ENCODE data around the gene KIF26B.
"Not testable (repeated sequence)": the region's sequence is repeated elsewhere in the genome, so short reads cannot be mapped to it uniquely, and the experiment has no call there.

Gene KIF26B

DNA sequence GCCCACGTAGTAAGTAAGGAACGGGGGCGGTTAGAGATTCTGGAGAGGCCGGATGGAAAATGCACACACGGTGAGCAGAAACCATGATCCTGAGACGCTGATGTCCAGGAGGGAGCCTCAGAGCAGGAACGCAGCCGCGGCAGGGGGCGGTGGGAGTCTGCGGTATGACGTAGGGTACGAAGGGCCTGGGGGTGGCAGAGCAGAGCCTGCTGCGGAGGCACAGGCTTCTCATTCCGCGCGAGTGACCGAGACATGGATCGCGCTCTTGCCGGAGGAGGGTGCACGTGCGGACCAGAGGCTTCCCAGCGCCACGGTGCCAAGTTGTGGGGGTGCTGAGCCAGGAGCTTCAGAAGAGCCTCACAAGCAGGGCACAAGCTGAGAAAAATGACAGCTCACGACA lies 176.2 kb downstream of the KIF26B start:
- DNase-seq = no peak

DNA sequence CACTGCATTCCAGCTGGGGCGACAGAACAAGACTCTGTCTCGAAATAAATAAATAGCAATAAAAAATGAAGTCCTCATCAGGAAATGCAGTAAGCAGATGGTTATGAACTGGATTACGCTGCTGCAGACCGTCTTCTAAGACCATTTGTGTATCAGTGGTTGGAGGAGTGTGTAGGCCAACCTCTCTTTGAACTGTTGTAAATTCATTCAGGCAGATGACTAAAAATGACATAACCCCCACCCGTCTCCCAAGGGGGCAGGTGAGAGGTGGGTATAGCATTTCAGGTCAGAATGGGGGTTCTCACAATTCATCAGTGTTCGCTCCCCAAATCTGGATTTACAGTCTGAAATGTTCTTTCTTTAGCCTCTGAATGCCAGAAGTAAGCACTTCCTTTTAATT lies 177.3 kb downstream of the KIF26B start:
- no peak for DNase-seq

DNA sequence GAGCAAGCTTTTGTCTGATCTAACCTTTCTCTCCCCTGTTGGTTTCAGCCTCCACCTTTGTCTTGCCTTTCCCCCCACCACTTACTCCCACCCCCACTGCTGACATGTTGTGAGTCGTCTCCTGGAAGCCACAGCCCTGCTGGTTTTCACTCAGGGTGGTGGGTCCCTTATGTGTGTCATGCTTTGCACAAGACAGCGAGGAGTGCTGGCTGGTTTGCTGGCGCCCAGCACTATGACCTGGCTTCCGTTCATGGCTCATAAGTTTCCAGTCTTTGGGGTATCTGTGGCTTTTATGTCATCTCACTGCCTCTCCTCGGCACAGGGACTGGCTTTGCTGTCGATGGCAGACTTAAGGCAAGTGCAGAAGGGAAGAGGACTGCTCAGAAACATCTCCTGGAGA lies 177.7 kb downstream of the KIF26B start:
- DNase-seq = no peak

DNA sequence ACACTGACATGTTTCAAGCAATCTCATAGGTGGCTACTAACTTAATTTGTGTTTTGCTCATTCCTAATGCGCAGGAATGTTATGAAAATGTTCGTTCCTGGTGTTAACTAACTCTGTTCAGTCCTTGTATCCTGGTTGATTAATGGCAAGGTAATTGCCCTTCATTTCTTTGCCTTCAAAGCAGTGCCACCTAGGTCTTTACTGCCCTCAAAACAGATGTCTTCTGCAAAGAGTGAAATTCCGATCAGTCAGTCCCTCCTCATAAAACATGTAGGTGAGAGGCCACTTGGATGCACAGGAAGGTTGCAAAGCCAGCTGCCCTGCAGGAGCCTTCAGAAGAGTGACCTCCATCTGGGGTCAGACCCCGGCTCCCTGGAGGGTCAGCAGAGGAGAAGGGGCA lies 179.4 kb downstream of the KIF26B start:
- no peak for DNase-seq

DNA sequence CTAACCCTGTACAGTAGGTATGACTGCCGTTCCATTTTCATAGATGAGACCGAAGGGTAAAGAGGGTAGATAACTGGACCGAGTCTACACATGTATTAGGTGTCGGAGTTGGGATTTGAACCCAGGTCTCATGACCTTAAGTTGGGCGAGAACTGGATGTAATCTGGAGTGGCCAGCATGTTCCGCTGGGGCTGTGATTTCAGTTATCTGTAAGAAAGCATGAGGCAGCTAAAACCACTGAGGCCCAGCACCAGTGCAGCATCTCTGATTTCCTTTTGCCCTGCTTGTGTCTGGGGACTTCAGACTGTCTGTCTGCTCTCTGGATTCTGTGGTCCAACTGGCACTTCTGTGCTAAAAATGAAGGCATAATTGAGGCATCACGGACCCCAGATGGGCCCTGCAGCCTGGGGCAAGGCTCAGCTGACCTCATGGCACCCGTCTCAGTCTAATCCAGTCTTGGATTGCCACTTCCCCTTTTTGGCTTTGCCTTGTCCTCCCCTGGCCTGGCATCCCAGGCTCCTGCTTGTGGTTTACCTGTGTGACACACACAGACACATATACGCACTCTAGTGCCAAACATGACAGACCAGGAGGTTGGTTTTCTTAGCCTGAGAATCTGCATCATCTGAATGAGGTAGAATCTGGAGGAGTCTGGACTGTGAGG lies 180.2 kb downstream of the KIF26B start:
- DNase-seq = no peak

DNA sequence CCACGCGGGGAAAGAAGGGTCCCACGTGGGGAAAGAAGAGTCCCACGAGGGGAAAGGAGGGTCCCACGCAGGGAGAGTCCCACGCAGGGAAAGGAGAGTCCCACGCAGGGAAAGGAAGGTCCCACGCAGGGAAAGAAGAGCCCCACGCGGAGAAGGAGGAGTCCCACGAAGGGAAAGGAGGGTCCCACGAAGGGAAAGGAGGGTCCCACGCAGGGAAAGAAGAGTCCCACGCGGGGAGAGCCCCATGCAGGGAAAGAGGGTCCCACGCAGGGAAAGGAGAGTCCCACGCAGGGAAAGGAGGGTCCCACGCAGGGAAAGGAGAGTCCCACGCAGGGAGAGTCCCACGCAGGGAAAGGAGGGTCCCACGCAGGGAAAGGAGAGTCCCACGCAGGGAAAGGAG lies 180.9 kb downstream of the KIF26B start:
- DNase-seq = not testable (repeated sequence)

DNA sequence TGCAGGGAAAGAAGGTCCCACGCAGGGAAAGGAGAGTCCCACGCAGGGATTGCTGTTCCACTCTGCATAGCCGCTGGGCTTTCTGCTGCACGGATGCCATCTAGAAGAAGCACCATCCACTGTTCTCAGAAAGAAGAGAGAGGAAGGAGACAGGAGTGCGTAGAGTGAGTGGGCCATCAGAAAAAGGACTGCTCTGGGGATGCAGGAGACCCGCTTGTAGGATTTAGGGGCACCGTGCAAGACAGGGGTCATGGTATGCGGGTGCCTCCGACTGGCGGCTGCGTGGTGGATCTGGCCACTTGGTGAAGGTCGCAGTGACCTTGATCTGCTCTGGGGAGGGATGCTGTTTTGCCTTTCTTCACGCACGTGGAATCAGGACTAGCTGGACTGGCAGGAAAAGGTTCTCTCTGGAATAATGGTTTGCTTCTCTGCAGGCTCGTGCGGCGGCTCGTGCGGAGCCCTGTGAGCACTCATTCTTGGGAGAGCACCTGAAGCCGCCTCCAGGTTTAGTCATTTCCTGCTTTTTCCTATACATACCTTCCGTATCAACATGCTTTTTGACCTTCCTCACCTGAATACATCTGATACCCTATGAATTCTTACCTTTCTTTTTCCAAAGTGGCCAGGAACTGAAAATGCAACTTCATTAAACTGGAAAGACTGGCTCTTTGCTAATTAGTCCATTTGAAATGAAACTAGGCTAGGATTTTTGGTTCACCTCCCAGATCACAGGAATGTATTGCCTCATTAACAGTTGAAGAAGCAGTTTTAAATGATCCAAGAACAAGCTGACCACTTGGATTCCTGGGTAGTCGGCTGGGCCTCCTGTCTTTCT lies 181.6 kb downstream of the KIF26B start:
- DNase-seq = no peak

DNA sequence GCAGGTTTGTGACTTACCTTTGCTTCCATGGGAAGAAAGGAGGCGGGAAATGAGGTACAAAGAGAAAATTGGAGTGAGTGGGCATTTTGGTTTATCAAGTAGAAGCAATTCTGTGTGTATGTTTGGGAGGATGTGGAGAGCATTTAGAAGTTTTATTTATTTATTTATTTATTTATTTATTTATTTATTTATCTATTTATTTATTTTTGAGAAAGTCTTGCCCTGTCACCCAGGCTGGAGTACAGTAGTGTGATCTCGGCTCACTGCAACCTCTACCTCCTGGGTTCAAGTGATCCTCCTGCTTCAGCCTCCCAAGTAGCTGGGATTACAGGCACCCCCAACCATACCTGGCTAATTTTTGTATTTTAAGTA lies 182.2 kb downstream of the KIF26B start:
- DNase-seq = not testable (repeated sequence)

DNA sequence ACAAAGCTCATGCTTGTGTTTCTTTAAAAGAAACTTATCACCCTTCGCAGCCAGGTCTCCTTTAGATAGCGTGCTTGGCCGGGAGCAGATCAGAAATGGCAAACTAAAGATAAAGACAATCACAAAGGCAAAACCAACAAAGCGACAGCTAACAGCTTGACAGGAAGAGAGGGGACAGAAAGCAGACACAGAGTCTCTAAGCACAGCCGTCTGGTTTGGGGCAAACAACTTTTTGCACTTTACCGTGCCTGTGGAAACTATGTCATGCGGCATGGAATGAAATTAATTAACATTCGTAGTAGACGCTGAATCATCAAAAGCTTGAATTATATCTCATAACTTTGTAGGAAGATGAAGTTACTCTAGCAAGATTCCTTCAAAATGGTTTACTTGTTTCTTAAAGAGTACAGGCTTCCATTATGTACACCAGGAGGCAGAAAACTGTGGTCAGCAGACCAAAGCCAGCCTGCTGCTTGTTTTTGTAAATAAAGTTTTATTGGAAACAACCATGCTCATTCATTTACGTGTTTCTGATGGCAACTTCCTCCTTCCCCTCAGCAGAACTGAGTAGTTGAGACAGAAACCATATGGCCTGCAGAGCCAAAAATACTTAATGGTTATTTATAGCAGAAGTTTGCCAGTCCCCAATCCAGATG lies 183.2 kb downstream of the KIF26B start:
- DNase-seq = no peak

DNA sequence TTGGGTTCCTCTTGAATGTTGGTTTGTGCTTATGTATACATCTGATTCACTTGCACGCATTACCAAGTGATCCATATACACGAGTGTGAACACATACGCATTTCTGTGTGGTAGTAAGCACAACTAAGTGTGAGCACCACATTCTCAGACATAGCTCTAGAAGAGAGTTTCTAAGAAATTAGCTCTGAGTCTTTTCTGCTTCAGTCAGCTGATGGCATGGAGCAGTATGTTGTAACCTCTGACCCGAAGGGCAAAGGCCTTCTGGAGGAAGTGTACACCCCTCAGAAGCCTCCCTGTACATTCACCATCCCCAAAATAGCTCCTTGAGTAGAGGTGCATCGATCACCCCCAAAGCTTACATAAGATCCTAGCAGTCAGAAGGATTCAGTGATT lies 183.7 kb downstream of the KIF26B start:
- no peak for DNase-seq

DNA sequence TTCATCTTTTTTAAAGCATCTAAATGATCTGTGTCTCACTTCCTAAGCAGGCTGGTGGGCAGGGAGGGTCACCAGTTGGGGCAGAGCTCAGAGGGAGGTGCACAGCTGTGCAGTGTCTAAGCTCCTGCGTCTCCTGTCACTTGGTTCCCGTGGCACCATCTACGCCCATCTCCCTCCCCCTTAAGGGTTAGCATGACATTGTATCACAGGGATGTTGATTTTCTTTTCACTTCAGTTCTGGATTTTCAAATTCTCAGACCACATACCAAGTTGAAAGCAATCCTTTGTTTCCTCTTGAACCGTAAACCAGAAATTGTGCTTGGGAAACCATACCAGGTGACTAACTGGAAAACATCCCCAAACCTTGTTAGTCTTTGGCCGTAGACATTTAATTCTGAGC lies 187.0 kb downstream of the KIF26B start:
- DNase-seq = no peak

DNA sequence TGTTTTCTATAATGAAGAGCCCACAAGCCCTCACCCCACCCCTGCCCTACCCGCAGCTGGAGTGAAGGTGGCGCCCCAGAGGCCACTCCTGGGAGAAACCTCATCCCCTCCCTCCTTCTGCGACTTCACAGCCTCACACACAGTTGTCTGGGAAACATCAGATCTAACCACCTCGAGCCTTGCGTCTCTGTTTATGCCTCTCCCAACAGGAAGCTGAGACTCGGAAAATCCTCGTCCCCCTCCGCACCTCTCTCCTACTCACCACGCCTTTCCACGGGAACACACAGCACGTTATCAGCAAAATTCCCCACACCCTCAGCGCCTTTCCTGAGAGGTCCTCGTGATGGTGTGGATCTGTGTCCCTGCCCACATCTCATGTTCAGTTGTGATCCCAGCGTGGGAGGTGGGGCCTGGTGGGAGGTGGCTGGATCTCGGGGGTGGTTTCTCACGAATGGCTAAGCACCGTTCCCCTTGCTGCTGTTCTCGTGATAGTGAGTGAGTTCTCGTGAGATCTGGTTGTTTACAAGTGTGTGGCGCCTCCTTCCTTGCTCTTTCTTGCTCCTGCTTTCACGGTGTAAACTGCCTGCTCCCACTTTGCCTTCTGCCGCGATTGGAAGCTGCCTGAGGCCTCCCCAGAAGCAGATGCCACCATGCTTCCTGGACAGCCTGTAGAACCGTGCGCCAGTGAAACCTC lies 190.6 kb downstream of the KIF26B start:
- no peak for DNase-seq

DNA sequence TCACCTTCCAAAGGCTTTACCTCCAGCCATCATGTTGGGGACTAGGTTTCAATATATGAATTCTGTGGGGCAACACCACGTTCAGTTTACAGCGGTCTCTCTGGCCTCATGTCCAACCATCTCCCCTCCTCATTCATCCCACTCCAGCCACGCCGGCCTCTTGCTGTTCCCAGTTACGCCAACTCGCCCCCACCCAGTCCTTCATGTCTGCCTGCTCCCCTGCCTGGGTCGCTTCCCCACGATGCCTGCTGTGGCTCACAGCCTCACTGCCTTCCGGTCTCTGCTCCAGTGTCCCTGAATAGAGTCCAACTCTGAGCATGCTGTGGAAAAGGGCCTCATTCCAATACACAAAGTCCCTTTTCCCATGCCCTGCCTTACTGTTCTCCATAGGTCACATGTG lies 193.8 kb downstream of the KIF26B start:
- no peak for DNase-seq

DNA sequence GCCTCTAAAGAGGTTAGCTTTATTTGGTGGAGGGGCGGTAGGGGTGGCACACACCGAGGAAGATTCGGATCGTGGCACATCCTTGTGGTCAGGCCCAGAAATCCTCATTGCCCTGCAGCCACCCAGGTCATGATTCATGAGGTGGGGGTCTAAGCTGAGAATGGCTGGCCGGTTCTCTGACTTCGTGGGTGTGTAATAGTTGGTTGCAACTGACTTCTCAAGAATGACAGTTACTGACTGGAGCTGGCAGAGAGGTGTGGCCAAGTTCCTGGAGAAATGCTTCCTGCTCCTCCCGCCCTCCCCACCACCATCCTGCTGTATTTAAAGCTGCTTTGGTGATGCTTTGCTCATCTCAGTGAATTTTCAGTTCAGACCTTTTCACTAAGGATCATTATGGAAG lies 198.6 kb downstream of the KIF26B start:
- no peak for DNase-seq

DNA sequence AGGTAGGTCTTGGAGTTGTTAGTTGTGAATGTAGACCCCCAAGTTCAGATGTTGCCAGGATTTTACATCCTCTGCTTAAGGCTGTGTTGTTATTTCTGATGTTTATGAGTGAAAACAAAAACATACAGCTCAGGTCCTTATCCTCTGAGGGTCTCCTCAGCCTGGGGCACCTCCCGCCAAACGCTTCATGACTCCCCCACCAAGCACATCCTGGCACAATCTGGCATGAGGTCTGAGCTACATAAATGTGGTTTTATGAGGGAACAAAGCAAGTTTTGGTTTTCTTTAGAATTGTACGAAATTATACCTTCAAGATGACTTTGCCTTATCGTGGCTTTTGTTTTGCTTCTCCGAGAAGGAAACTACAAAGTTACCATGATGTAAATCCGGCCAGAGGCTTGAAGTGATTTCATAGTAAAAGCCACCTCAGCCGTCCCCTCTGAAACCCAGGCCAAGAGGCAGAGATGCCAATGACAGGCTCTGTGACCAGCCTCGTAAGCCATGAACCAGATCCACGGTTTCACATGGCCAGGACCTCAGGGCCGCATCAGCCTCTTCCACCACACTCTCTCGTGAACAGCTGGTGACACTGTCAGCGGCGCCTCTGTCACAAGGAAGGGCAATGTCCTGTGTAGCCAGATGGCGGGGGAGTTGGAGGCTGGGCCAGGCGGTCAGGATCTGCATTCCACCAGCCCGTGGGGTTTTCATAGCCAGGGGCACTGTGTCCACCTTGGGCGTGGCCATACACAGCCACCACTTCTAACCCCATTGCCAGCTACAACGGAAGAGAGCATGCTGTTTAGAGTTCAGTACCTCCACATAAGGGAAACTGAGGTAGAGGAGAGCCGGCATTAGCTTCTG lies 199.4 kb downstream of the KIF26B start:
- no peak for DNase-seq

DNA sequence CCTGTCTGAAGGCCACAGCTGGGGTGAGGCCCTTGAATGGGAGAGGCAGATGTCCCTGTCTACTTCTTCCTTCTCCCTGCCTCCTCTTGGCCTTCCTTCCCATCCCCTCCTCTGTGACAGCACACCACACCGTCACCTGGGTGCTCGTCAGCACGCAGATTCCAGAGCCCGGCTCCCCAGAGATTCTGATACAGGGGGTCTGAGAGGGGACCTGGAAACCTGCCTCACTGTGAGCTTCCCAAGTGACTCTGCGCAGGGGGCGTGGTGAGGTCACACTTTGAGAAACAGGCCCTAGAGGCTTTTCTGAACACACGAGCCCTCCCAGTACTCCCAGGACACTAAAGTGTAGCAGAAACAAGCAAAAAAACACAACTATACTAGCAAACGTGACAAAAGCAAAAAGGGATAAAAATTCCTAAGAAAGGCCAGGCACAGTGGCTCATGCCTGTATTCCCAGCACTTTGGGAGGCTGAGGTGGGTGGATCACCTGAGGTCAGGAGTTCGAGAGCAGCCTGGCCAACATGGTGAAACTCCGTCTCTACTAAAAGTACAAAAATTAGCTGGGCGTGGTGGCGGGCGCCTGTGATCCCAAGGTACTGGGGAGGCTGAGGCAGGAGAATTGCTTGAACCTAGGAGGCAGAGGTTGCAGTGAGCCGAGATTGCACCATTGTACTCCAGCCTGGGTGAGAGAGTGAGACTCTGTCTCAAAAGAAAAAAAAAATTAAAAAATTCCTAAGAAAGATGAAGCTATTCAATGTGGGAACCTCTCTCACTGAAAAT lies 201.3 kb downstream of the KIF26B start:
- not testable (repeated sequence) for DNase-seq

DNA sequence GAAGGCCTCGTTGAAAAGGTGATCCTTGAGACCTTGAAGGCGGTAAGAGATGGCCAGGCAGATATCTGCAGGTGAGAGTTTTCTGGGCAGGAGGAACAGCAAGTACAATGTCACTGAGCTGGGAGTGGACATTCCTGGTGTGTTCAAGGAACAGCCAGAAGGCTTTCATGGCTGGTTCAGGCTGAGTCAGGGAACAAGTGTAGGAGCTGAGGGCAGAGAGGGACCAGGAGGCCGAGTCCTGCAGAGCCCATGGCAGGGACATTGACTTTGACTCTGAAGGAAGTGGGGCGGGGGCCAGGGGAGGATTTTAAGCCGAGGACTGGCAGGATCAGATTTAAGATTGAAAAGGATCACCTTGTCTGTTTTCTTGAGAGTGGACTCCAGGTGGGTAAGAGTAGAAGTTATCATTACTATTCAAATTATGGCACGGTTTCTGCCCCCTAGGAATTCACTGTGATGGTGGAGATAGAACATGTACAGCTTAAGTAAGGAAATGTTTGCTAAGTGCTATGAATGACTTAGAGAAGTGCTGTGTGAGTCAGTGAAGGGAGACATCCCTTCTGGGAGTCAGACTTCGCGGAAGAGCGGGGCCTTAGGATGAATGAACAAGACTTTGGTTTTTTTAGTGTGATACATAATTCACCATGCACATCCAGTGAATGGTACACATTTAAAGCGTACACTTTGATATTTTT lies 202.3 kb downstream of the KIF26B start:
- DNase-seq = no peak

DNA sequence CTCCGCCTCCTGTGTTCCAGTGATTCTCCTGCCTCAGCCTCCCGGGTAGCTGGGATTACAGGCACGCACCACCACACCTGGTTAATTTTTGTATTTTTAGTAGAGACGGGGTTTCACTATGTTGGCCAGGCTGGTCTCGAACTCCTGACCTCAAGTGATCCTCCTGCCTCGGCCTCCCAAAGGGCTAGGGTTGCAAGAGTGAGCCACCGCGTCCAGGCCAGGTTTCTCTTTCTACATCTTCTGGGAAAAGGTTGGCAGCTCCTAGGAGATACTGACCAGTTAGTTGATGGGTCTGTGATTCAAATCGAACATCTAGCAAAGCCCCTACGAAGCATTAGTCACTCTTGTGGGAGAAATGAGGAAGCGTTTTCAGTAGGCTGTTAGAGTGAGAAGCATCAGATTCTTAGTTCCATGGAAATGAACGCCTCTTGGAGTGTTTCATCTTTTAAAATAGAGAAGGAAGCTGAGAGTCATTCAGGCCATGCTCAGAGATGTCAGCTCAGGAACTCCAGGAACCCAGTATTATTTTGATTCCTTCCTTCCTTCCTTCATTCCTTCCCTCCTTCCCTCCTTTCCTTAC lies 204.4 kb downstream of the KIF26B start:
- DNase-seq = not testable (repeated sequence)

DNA sequence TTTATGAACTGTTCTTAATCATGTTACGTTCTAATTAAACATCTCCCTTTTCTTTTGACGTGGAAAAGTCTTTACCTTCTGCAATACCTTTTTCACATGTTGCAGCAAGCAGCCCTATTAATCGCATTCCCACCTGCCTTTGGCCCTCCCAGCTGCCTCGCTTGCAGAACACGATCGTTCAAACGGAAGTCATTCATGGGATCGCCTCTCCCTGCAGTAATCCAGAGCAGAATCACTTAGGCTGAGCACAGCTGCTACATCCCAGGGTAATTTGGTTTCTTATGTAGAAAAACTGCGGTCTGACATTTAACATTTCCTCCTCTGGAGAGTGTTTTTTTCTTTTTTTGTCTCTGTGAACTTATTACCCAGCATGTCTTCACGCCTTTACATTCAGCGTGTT lies 206.3 kb downstream of the KIF26B start:
- no peak for DNase-seq

DNA sequence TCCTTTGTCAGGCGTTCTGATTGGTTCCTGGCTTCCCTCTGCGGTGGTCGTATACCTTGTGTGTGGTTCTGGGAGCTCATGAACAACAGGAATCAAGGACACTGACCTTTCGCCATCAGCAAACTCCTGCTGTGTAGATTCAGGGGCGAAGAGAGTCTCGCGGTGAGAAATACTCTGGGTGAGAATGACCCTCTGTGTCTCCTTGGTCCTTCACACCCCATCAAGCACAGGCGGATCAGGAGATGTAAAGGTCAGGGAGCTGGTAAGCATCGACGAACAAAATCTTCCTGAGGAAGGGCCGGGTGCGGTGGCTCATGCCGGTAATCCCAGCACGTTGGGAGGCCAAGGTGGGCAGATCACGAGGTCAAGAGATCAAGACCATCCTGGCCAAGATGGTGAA lies 207.2 kb downstream of the KIF26B start:
- no peak for DNase-seq
